ENCODE data around the gene SPPL2B.
"Not testable (repeated sequence)": the region's sequence is repeated elsewhere in the genome, so short reads cannot be mapped to it uniquely, and the experiment has no call there.

The SPPL2B gene

DNA sequence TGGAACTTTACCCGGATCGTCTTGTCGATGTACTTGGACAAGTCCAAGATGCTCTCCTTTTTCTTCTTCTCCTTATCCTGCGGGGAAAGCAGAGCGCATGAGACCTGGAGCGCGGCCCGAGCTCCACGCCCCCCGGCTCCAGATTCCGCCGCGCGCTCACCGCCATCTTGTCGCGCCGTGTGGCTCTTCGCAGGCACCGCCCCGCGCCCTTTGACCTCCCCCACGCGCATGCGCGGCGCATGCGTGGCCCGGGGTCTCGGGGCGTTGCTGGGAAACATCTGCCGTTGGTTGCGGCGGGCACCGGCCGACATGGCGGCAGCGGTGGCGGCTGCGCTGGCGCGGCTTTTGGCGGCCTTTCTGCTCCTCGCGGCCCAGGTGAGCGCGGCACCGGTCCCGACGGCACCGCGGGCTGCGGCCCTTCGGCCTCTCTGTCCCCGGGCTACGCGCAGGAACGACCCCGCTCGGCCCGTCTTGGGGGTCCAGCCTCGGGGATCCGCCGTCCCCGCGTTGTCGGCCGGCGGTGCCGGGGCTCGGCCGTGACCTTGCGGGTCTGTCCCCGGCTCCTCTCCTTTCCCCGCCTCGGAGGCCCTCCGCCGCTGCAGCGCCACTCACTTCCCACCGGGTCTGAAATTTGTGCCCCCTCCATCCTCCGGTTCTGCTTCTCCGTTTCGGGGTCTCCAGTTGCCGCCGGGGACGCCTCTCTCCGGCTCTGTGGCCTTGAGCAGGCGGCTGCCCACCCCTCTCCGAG, at the start of gene SPPL2B, which contains the start of gene LSM7:
Gene SPPL2B (plus strand): TSS at position 284 of the 748 bp plus-strand sequence. CDS start 26 bp downstream, at position 310.
Gene LSM7 (minus strand): TSS at position 186 of the 748 bp plus-strand sequence. CDS start 20 bp downstream, at position 166.
- FAIRE-seq, result no peak

GRCh38 chr19:2280633-2281264, 47.7 kb upstream of the SPPL2B start:
- FAIRE-seq, result no peak

GRCh38 chr19:2281265-2282061, 47.0 kb upstream of the SPPL2B start:
- not testable (repeated sequence) for FAIRE-seq

DNA sequence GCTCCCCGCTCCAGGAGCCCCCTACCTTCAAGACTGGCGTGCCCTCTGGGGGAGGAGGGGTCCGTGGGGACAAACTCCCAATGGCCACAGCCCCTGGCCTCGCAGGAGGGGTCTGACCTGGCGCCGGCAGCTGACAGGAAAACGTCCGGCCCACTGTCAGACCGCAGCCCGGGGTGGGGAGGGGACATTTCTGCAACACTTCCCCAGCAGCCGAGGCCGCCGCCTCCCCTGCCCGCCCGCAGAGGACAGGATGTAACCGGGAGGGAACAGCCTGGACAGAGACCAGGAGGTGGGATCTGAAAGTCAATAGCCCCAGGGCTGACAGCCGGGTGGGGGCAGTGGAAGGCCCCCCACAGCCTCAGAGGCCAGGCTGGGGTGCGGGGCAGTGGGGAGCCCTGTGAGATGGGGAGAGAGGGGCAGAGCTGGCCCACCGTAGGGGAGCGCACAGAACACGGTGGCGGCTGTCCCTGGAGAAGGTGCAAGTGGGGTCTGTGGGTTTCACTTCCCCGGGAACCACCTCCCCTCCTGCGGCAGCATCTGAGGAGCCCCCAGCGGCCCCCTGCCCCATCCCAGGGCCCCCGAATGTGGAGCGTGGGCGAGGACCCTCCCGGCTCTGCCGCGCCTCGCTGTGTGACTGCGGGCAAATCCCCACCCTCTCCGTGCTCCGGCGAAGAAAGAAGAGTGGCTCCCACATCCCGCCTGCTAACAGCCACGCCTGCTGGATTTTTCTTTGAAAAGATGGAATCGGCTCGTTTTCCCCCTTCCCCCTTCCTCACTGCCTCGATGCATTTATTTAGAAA, 46.2 kb upstream of the SPPL2B start, which contains the start of gene PEAK3:
Gene PEAK3 (minus strand): TSS at position 114 of the 800 bp plus-strand sequence. CDS start 1,244 bp downstream, outside the sequence.
- no peak for FAIRE-seq

DNA sequence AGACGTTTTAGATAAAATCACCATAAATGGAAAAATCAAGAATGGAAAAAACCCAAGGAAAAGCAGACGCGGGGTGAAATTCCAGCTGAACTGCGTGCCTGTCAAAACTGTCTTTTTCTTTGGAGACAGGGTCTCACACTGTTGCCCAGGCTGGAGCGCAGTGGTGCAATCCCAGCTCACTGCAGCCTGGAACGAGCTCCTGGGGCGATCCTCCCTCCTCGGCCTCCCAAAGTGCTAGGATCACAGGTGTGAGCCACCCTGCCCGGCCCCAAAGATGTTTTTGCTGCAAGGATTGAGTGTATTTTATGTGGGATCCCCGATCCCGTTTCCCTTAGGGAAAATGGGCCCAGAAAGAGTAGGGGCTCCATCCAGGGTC, 45.6 kb upstream of the SPPL2B start:
- FAIRE-seq, result no peak

DNA sequence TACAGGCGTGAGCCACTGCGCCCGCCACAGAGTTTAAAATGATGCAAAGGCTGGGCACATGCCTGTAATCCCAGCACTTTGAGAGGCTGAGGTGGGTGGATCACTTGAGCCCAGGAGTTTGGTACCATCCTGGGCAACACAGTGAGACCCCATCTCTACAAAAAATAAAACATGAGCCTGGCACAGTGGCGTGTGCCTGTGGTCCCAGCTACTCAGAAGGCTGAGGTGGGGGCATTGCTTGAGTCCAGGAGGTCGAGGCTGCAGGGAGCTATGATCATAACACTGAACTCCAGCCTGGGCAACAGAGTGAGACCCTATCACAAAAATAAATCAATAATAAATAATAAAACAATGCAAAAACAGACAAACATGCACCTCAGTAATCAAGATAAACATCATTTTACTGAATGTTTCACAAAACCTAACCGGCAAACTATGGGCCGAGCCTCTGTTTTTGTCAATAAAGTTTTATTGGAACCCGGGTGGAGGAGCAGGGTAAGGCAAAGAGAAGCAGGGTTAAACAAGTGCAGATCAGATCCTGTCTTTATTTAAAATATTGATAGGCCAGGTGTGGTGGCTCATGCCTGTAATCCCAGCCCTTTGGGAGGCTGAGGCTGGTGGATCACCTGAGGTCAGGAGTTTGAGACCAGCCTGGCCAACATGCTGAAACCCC, 44.5 kb upstream of the SPPL2B start:
- FAIRE-seq, result no peak

GRCh38 chr19:2286402-2287140, 41.9 kb upstream of the SPPL2B start:
- no peak for FAIRE-seq

DNA sequence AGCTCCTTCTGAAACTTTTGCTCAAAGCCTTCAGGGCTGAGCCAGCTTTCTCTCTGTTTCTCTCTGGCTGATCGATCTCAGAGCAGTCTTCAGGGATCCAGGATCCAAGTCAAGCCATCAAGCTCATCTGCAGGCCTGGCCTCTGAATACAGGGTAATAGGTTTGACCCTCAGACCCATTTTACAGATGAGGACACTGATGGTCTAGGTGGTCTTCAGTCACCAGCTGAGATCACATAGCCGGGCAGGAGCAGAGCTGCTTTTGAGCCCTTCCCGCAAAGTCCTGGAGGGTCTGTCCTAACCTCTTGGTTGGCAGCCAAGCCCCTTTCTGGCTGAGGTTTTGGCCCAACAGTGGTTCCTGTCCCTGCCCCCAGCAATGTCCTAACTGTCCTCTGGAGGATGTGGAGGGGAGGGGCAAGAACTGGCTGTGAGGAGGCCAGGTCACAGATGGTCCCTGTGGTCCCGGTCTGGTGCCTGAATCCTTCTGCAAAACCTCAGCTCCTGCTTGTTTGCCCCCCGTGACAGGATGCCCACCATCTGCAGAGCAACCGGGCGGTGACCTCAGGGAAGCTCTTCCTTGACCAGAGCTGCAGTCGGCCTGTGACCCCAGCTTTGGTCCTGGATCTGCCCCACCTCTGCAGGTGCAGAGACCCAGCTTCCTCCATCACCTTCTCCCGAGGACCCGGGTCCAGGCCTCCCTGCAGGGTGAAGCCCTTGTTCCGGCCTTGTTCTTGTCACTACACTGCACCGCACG, 40.7 kb upstream of the SPPL2B start:
- no peak for FAIRE-seq

DNA sequence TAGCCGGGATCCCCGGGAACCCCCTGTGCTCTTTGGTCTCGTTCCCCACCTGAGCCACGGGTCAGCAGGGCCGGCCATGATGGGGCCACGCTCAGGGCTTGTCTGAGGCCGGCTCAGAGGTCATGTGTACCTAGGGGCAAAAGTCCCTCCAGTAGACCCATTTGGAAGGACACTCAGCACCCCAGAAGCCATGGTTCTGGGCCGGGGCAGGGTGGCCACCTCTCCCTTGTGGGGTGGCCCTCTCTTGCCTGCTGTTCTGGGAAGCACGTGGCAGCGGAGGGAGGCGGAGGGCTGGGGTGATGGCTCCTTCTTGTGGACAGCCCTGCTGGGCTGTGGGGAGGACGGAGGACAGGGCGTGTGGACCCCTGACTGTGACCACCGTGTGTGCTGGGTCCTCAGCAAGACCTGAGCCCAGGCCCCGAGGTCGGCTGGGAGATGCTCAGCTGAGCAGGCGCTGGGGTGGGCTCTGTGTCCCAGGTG, 40.1 kb upstream of the SPPL2B start:
- FAIRE-seq, result no peak

GRCh38 chr19:2288818-2289713, 39.4 kb upstream of the SPPL2B start:
- FAIRE-seq, result no peak

GRCh38 chr19:2289714-2290435, 38.6 kb upstream of the SPPL2B start:
- FAIRE-seq, result no peak

DNA sequence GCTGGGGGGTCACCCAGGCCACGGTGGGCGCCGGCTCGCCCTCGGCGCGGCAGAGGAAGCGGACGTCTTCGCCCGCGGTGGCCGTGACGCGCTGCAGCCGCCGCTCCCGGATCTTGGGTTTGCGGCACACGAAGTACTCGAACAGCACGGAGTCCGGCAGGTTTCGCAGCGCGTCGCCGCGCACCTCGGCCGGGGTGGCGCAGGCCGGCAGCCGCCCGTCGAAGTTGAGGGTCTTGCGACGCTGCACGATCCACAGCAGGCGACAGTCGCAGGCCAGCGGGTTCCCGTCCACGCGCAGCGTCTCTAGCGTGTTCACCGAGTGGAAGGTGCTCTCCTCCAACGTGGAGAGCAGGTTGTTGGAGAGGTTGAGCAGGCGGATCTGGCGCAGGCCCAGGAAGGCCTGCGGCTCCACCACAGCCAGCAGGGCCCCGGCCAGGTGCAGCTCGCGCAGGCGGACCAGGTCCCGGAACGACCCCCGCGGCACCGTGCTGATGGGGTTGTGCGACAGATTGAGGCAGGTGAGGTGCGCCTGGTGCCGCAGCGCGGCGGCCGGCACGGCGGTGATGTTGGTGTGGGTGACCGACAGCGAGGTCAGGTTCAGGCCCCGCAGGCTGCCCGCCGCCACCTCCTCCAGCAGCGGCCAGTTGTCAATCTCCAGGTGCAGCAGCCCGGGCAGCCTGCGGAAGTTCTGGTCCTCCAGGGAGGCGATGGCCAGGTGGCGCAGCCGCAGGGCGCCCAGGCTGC, 37.9 kb upstream of the SPPL2B start:
- no peak for FAIRE-seq

DNA sequence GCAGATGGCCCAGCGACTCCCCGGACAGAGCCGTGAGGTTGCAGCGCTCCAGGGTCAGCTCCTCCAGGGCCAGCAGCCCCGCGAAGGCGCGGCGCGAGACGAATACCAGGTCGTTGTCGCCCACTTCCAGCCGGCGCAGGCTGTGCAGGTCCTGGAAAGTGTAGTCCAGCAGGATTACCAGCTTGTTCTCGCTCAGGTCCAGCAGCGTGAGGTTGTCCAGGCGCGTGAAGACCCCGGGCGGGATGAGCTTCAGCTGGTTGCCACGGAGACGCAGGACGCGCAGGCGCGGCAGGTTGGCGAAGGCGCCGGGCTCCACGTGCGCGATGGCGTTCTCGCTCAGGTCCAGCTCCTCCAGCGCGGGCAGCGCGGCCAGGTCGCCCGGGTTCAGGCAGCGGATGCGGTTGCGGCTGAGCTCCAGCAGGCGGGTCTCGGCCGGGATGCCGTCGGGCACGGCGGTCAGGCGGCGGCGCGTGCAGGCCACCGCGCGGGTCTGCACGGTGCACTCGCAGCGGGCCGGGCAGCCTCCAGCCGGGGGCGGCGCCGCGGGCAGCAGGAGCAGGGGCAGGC, 37.2 kb upstream of the SPPL2B start:
- FAIRE-seq, result no peak

DNA sequence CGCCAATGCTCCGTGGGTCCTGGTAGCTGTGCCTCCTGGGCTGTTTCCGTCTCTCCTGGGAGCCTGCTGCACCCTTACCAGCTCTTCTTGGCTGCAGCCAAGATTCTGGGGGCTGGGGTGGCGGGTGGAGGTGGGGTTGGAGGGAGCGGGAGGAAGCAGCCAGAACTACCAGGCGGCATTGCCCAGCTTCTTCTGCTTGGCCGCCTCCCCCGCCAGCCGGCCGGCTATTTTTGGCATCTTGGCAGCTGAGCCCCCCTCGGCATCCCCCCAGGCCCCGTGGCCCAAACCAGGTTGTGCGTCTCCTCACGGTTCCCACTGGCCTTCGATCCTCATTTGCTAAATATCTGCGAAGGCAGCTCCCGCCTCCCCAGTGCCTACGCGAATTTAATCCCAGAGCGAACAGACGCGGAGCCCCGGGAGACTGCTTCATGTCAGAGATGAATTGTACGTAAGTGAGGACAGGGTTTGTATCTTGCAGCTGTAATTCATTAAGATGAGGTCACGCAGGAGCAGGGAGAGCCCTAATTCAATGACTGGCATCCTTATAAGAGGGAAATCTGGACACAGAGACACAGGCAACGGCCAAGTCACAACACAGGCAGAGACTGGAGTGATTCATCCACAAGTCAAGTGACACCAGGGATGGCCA, 33.7 kb upstream of the SPPL2B start:
- FAIRE-seq, result no peak

DNA sequence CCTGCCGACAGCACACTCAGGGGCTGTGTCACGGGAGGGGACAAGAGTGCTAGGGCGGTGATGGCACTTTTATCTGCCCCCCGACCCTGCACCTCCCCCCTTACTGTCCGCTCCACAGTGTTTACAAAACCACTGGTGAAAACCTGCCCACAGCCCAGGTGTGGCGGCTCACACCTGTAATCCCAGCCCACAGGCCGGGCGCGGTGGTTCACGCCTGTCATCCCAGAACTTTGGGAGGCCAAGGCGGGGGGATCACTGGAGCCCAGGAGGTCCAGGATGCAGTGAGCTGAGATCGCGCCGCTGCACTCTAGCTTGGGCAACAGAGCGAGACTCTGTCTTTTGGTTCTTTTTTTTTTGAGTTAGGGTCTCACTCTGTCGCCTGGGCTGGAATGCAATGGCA, 32.3 kb upstream of the SPPL2B start:
- no peak for FAIRE-seq

DNA sequence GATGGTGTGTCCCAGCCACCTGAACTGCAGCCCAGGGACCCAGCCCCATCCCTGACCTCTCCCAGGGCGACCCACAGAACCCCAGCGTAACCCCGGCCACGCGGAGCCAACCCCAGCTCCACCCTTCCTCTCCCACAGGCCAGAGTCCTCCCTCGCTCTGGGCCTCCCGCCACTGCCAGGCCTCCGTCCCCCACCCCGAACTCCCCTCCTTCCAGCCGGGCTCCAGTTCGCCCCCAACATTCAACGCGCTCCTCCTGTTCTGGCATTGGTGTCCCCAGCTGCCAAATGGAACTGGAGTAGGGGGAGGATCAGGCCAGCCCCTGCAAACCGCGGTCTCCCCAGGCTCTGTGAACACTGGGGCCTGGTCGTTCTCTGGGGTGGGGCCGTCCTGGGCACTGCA, 28.0 kb upstream of the SPPL2B start:
- FAIRE-seq, result no peak
